ENCODE data around the gene STK32A. TPM values are rescaled to one million over a fixed set of nuclear protein-coding genes. Genes with fewer than 3 reads are reported as not detected.

Gene STK32A
- polyA plus RNA-seq, 1 donor (not counting 4 experiments of a cell fraction or from before 2014, with no cell fraction given) = 0.01 TPM

DNA sequence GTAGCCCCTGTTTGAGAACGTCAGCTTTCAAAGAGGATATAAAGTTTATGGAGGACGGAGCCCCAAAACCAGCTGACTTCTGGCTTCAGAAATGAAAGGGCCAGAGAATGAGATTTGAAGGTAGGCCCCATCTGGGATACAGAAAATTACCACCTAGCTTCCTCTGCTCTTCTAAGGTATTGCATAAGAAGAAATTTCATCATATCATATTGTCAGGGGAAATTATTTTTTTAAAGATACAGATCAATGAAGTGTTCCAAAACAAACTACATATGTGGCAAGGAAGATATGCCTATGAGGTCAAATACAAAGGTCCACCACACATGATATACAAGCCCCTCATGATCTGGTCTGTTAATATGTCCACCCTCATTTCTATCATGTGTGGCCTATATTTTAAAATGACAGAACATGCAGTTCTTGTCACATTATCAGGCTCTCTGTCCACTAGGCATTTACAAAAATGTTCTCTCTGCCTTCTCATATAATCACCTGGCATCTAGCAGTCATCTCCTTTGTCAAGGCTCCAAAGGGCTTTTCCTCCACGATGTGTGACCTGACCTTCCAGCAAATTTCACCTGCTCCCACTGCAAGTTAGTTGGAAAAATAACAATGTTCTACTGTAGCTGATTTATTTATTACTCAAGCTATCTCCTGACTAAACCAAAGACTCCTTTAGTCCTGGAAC lies 192.0 kb downstream of the STK32A start:
- TF ChIP-seq CTCF (optimal IDR thresholded peaks at IDR 0.05 in 1 of 3, IDR thresholded peaks at IDR 0.05 in 1 of 3, conservative IDR thresholded peaks at IDR 0.05 in 1 of 3; ENCODE audit: extremely low read depth in 1 of 3, insufficient read depth in 2 of 3, low read length in 3 of 3) (no peak), EZH2 (IDR thresholded peaks at IDR 0.05; ENCODE audit: low read length) (no peak)
- DNase-seq (ENCODE audit: low read depth, low spot score) (no peak), FAIRE-seq (no peak)
- no peaks in the 10 kb centered on the region for H3K9me1 ChIP-seq (ENCODE audit: control insufficient read depth, extremely low read depth, insufficient read depth, low read length)
- no peaks in the 10 kb centered on the region for H3K27me3 ChIP-seq (ENCODE audit: control insufficient read depth, extremely low read depth, insufficient read depth, low read length)
- no peaks in the 10 kb centered on the region for H4K20me1 ChIP-seq (ENCODE audit: control insufficient read depth, extremely low read depth, insufficient read depth, low read length)
- H3K9ac ChIP-seq (ENCODE audit: control insufficient read depth, extremely low read depth, insufficient read depth, low read length) = no peak overlapping the region
- H3K79me2 ChIP-seq (ENCODE audit: control insufficient read depth, insufficient read depth, low read length) = no peaks in the 10 kb centered on the region
- H3K4me3 ChIP-seq (ENCODE audit: control insufficient read depth in 2 of 3, extremely low read depth in 1 of 3, insufficient read depth in 2 of 3, low read depth in 1 of 3, low read length in 3 of 3) = no peak overlapping the region
- no peaks in the 10 kb centered on the region for H3K4me1 ChIP-seq (ENCODE audit: control insufficient read depth, extremely low read depth, insufficient read depth, low read length)
- no peak overlapping the region for H3K4me2 ChIP-seq (ENCODE audit: control insufficient read depth, extremely low read depth, insufficient read depth, low read depth, low read length)
- dilution Hi-C loops (cut with MboI; ENCODE audit: extremely low pct_ligation_motif_present, low sequenced_read_pairs) = no loop called here
- no peaks in the 10 kb centered on the region for H3K36me3 ChIP-seq (ENCODE audit: control insufficient read depth in 2 of 2, extremely low read depth in 1 of 2, insufficient read depth in 2 of 2, low read length in 2 of 2)
- H3K27ac ChIP-seq (ENCODE audit: control insufficient read depth, insufficient read depth, low read length) = no peak overlapping the region
- no peak overlapping the region for H2AFZ ChIP-seq (ENCODE audit: control insufficient read depth, low read length)
- no peaks in the 10 kb centered on the region for H3K9me3 ChIP-seq (ENCODE audit: control insufficient read depth, low read depth, low read length)

GRCh38 chr5:147427521-147428401 lies 192.9 kb downstream of the STK32A start:
- Histone ChIP-seq H3K9ac (ENCODE audit: control insufficient read depth, extremely low read depth, insufficient read depth, low read length) (no peak overlapping the region), H3K4me3 (ENCODE audit: control insufficient read depth in 2 of 3, extremely low read depth in 1 of 3, insufficient read depth in 2 of 3, low read depth in 1 of 3, low read length in 3 of 3) (no peak overlapping the region), H3K79me2 (ENCODE audit: control insufficient read depth, insufficient read depth, low read length) (no peaks in the 10 kb centered on the region), H3K9me1 (ENCODE audit: control insufficient read depth, extremely low read depth, insufficient read depth, low read length) (no peaks in the 10 kb centered on the region), H2AFZ (ENCODE audit: control insufficient read depth, low read length) (no peak overlapping the region), H3K9me3 (ENCODE audit: control insufficient read depth, low read depth, low read length) (no peaks in the 10 kb centered on the region), H4K20me1 (ENCODE audit: control insufficient read depth, extremely low read depth, insufficient read depth, low read length) (no peaks in the 10 kb centered on the region), H3K27ac (ENCODE audit: control insufficient read depth, insufficient read depth, low read length) (no peak overlapping the region), H3K27me3 (ENCODE audit: control insufficient read depth, extremely low read depth, insufficient read depth, low read length) (no peaks in the 10 kb centered on the region), H3K4me2 (ENCODE audit: control insufficient read depth, extremely low read depth, insufficient read depth, low read depth, low read length) (no peak overlapping the region), H3K4me1 (ENCODE audit: control insufficient read depth, extremely low read depth, insufficient read depth, low read length) (no peaks in the 10 kb centered on the region), H3K36me3 (ENCODE audit: control insufficient read depth in 2 of 2, extremely low read depth in 1 of 2, insufficient read depth in 2 of 2, low read length in 2 of 2) (no peaks in the 10 kb centered on the region)
- FAIRE-seq (no peak), DNase-seq (ENCODE audit: low read depth, low spot score) (no peak)
- dilution Hi-C loops (cut with MboI; ENCODE audit: extremely low pct_ligation_motif_present, low sequenced_read_pairs) = no loop called here
- TF ChIP-seq EZH2 (IDR thresholded peaks at IDR 0.05; ENCODE audit: low read length) (no peak), CTCF (optimal IDR thresholded peaks at IDR 0.05 in 1 of 3, IDR thresholded peaks at IDR 0.05 in 1 of 3, conservative IDR thresholded peaks at IDR 0.05 in 1 of 3; ENCODE audit: extremely low read depth in 1 of 3, insufficient read depth in 2 of 3, low read length in 3 of 3) (no peak)

Data from keratinocyte (primary cell).